GM12873 (cell line): ENCODE results near the gene MYBPC2.

Experiments
- CTCF ChIP-seq: IDR thresholded peaks from 2 replicates; pipeline ENCODE4 v1.5.1; 2012; ENCODE audit warnings: low read depth, mild to moderate bottlenecking, moderate library complexity, low read length, control low read depth; ENCODE audit not compliant: insufficient read depth; ENCODE audit errors: missing control alignments

The MYBPC2 gene

GRCh38 chr19:50505856-50506611 is 73.3 kb downstream of the MYBPC2 start:
- no peak for TF ChIP-seq CTCF

DNA sequence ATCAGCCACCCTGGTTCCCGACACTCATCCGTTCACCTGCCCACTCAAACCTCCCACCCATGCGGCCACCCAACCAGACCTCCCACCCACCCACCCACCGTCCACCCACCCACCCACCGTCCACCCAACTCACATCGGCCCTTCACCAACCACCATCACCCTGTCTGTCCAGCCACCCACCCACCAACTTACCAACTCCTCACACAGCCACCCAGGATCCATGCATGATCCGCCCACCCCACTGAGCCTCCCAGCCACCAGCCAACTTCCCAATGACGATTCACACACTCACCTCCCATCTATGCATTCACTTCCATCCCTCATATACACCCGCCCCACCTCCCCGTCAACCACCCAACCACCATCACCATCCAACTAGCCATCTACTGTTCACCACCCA is 74.0 kb downstream of the MYBPC2 start:
- no peak for TF ChIP-seq CTCF

GRCh38 chr19:50507376-50507775 is 74.7 kb downstream of the MYBPC2 start:
- TF ChIP-seq CTCF, result no peak

DNA sequence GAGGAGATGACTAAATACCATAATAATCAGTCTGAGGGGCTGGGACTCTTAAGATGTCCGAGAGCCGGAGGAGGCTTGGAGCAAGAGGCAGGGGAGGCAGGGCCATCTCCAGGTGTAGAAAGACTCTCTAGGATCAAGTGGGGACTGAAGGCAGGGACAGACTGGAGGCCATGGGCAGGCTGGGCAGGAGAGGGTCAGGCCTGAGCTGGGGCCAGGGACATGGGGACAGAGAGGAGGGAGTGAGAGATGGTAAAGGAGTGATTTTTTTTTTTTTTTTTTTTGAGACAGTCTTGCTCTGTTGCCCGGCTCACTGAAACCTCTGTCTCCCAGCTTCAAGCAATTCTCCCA is 76.1 kb downstream of the MYBPC2 start:
- no peak for TF ChIP-seq CTCF

DNA sequence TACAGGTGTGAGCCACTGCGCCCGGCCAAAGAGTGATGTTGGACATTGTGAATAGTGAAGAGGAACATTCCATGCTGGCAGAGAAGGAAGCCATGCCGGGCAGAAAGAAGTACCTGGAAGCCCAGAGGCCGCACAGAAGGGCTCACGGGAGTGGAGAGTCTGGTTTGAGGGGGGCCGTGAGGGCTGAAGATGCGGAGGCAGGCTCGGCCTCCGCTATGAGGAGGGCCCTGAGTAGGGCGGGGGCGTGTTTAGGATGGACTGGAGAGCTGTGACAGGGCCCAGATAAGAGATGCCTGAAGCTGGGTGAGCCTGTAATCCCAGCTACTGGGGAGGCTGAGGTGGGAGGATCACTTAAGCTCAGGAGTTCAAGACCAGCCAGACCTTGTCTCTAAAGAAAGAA is 76.7 kb downstream of the MYBPC2 start:
- no peak for TF ChIP-seq CTCF

DNA sequence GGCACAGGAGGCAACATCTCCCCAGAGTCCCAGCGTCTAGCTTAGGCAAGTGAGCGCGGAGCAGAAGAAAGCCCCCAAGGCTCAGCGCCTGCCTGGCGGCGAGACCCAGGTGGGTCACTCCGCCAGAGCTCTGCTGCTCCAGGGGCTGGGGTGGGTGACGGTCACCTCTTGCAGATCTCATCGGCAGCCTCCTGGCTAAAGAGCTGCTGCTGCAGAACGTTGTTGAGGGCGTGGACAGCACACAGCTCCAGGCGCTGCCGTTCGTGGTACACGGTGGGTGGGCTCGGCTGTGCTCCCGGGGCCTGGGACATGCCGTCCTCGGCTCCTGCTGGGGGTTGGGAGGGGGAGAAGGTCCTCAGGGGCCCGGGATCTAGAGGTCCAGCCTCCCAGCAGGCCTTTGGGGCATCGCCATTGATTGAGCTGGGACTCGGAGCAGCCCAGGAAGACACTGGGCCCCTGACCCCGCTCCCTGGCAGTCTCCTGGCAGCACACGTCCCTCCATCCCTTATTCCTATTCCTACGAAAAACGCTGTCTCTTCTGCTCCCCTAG is 77.5 kb downstream of the MYBPC2 start:
- no peak for TF ChIP-seq CTCF

- TF ChIP-seq CTCF, result no peak
Measured at GRCh38 chr19:50510700-50511068, 78.0 kb downstream of the MYBPC2 start.
